HG03280 (cell line): ENCODE measurements around the gene CCDC51.
"Not testable (repeated sequence)": the region's sequence is repeated elsewhere in the genome, so short reads cannot be mapped to it uniquely, and the experiment has no call there.

Source experiments
- ATAC-seq: cut with Tn5 transposase; IDR thresholded peaks from one replicate; pipeline ENCODE4 v1.9.1; 2021; ENCODE audit warnings: mild to moderate bottlenecking, moderate library complexity; ENCODE audit not compliant: unreplicated experiment

Gene CCDC51

GRCh38 chr3:48466386-48467109 lies 26.6 kb upstream of the CCDC51 start:
- ATAC-seq, result peak; percentile 4

GRCh38 chr3:48465531-48466378 lies 25.8 kb upstream of the CCDC51 start:
- ATAC-seq, result peak; percentile 80

GRCh38 chr3:48465237-48465530 lies 25.3 kb upstream of the CCDC51 start:
- ATAC-seq, result no peak

- no peak for ATAC-seq
These were observed 24.8 kb upstream of the CCDC51 start for GRCh38 chr3:48464713-48465221.

- ATAC-seq, result no peak
These were observed 23.8 kb upstream of the CCDC51 start for GRCh38 chr3:48463703-48464102.

- ATAC-seq, result not testable (repeated sequence)
These were observed 21.8 kb upstream of the CCDC51 start for GRCh38 chr3:48461767-48462166.

GRCh38 chr3:48460517-48460902 lies 20.6 kb upstream of the CCDC51 start:
- no peak for ATAC-seq

GRCh38 chr3:48459773-48460516 lies 20.0 kb upstream of the CCDC51 start:
- ATAC-seq, result no peak

- no peak for ATAC-seq
These were observed 19.4 kb upstream of the CCDC51 start for GRCh38 chr3:48459331-48459730.

- ATAC-seq, result no peak
These were observed 16.5 kb upstream of the CCDC51 start for GRCh38 chr3:48456456-48456855.

GRCh38 chr3:48451270-48451669 lies 11.4 kb upstream of the CCDC51 start:
- no peak for ATAC-seq

GRCh38 chr3:48446425-48447193 lies 6.7 kb upstream of the CCDC51 start, which contains the start of gene ATRIP:
ATRIP (plus strand) TSS chr3:48446737; CDS start chr3:48446846, 109 bp downstream.
- peak; percentile 91 for ATAC-seq

GRCh38 chr3:48446043-48446424 lies 6.1 kb upstream of the CCDC51 start:
- ATAC-seq, result no peak

- ATAC-seq, result no peak
These were observed 5.5 kb upstream of the CCDC51 start for GRCh38 chr3:48445277-48445882.

- no peak for ATAC-seq
These were observed 2.0 kb upstream of the CCDC51 start for GRCh38 chr3:48441940-48442339.

GRCh38 chr3:48440590-48440958 lies 655 bp upstream of the CCDC51 start:
- no peak for ATAC-seq

GRCh38 chr3:48437812-48438211 lies 2.1 kb downstream of the CCDC51 start:
- no peak for ATAC-seq

GRCh38 chr3:48436855-48437254 lies 3.1 kb downstream of the CCDC51 start:
- no peak for ATAC-seq

- ATAC-seq, result no peak
These were observed 3.5 kb downstream of the CCDC51 start for GRCh38 chr3:48436477-48436787.

GRCh38 chr3:48435774-48436476 lies 4.0 kb downstream of the CCDC51 start:
- no peak for ATAC-seq
